Measurements from ENCODE around the gene ENAH. TPM values are rescaled to one million over a fixed set of nuclear protein-coding genes. Genes with fewer than 3 reads are reported as not detected.
"Not testable (repeated sequence)": the region's sequence is repeated elsewhere in the genome, so short reads cannot be mapped to it uniquely, and the experiment has no call there.

ENAH gene
- total and polyA plus RNA-seq, 8 donors = 8.0 to 62.8 (median 31.9) TPM

GRCh38 chr1:225637651-225638199 lies 15.2 kb downstream of the ENAH start:
- WGBS, 2 donors = 98 to 99% methylated on average over 3 of the region's 3 CpGs
- Histone ChIP-seq H3K9me3 (no peaks in the 10 kb centered on the region), H3K36me3 (no peaks in the 10 kb centered on the region), H3K4me1 (peaks cover 0 to 3% (median 0%) of the 10 kb centered on the region in 3 donors), H3K4me3 (no peak overlapping the region), H3K27me3 (no peaks in the 10 kb centered on the region), H3K27ac (no peak overlapping the region)
- FAIRE-seq (no peak), DNase-seq (no peak), ATAC-seq (no peak)
- intact Hi-C loops (cut with DNase I) = no loop called here
- TF ChIP-seq CTCF (IDR thresholded peaks at IDR 0.05) = no peak

GRCh38 chr1:225636992-225637391 lies 15.9 kb downstream of the ENAH start:
- FAIRE-seq; H3K4me3 ChIP-seq; H3K36me3 ChIP-seq; intact Hi-C loops (cut with DNase I); H3K27me3 ChIP-seq; DNase-seq; ATAC-seq; H3K9me3 ChIP-seq; H3K27ac ChIP-seq; H3K4me1 ChIP-seq: not testable (repeated sequence)
- 94 to 95% methylated on average over 8 of the region's 8 CpGs for WGBS, 2 donors

GRCh38 chr1:225635649-225636048 lies 17.3 kb downstream of the ENAH start:
- Histone ChIP-seq H3K9me3 (no peaks in the 10 kb centered on the region), H3K4me1 (peaks cover 0 to 3% (median 0%) of the 10 kb centered on the region in 3 donors), H3K4me3 (no peak overlapping the region), H3K27ac (no peak overlapping the region), H3K36me3 (no peaks in the 10 kb centered on the region), H3K27me3 (no peaks in the 10 kb centered on the region)
- TF ChIP-seq CTCF (IDR thresholded peaks at IDR 0.05) = no peak
- FAIRE-seq (no peak), ATAC-seq (no peak), DNase-seq (no peak)
- intact Hi-C loops (cut with DNase I) = no loop called here

GRCh38 chr1:225632836-225633235 lies 20.1 kb downstream of the ENAH start:
- WGBS, 2 donors = 94% methylated on average over 4 of the region's 4 CpGs
- H3K36me3 ChIP-seq; intact Hi-C loops (cut with DNase I); FAIRE-seq; H3K27me3 ChIP-seq; H3K4me1 ChIP-seq; ATAC-seq; H3K9me3 ChIP-seq; DNase-seq; H3K27ac ChIP-seq; H3K4me3 ChIP-seq: not testable (repeated sequence)

- DNase-seq (no peak), FAIRE-seq (no peak), ATAC-seq (no peak)
- H3K4me1 ChIP-seq = peaks cover 9 to 14% (median 10%) of the 10 kb centered on the region in 3 donors
- no peaks in the 10 kb centered on the region for H3K9me3 ChIP-seq
- H3K36me3 ChIP-seq = no peaks in the 10 kb centered on the region
- 95 to 97% methylated on average over 6 of the region's 6 CpGs for WGBS, 2 donors
- H3K27me3 ChIP-seq = no peaks in the 10 kb centered on the region
- intact Hi-C loops (cut with DNase I) = no loop called here
- no peak overlapping the region for H3K27ac ChIP-seq
- TF ChIP-seq CTCF (IDR thresholded peaks at IDR 0.05) = no peak
- H3K4me3 ChIP-seq = no peak overlapping the region
Measured at GRCh38 chr1:225631021-225631663, 21.8 kb downstream of the ENAH start.

- peaks cover 9 to 22% (median 10%) of the 10 kb centered on the region in 3 donors for H3K4me1 ChIP-seq
- WGBS, 2 donors = 91 to 97% methylated on average over 3 of the region's 3 CpGs
- no peak overlapping the region for H3K4me3 ChIP-seq
- no peaks in the 10 kb centered on the region for H3K36me3 ChIP-seq
- TF ChIP-seq CTCF (IDR thresholded peaks at IDR 0.05) = no peak
- no peaks in the 10 kb centered on the region for H3K27me3 ChIP-seq
- FAIRE-seq (no peak), ATAC-seq (no peak), DNase-seq (no peak)
- no peak overlapping the region for H3K27ac ChIP-seq
- intact Hi-C loops (cut with DNase I) = no loop called here
- H3K9me3 ChIP-seq = no peaks in the 10 kb centered on the region
Measured at GRCh38 chr1:225629483-225629882, 23.4 kb downstream of the ENAH start.

GRCh38 chr1:225628794-225629193 lies 24.1 kb downstream of the ENAH start:
- ATAC-seq; DNase-seq; FAIRE-seq; H3K36me3 ChIP-seq; H3K27me3 ChIP-seq; H3K9me3 ChIP-seq; H3K27ac ChIP-seq; intact Hi-C loops (cut with DNase I); H3K4me3 ChIP-seq: not testable (repeated sequence)
- WGBS, 2 donors = 94 to 95% methylated on average over 13 of the region's 13 CpGs
- peaks cover 9 to 22% (median 10%) of the 10 kb centered on the region in 3 donors for H3K4me1 ChIP-seq

Data from pancreas (tissue), 10 donors.